Measurements from ENCODE around the gene SLC12A2.

- no peak for TF ChIP-seq POLR2AphosphoS5 (IDR thresholded peaks at IDR 0.05)
- TF ChIP-seq POLR2A (IDR thresholded peaks at IDR 0.05), result no peak
Observed at GRCh38 chr5:128237000-128237399, 153.4 kb downstream of the SLC12A2 start.
